ENCODE data around the gene PHYKPL. TPM values are rescaled to one million over a fixed set of nuclear protein-coding genes. Genes with fewer than 3 reads are reported as not detected.

PHYKPL gene
- total and polyA plus RNA-seq, 2 of the 13 experiments (the other 11 are each of a cell fraction or from before 2014, with no cell fraction given), result 18.0 to 78.6 TPM

GRCh38 chr5:178170455-178170854 lies 62.1 kb downstream of the PHYKPL start:
- in situ Hi-C loops (cut with HindIII; ENCODE audit: extremely low pct_ligation_motif_present, low pct_unique_long_range_greater_than_20kb), result no loop called here
- WGBS (ENCODE audit: low lambda C conversion rate), result 28% methylated on average over 2 of the region's 2 CpGs

GRCh38 chr5:178165581-178165980 lies 67.0 kb downstream of the PHYKPL start:
- Histone ChIP-seq H2AFZ (ENCODE audit: low read length) (no peak overlapping the region), H4K20me1 (ENCODE audit: insufficient read depth, low read length) (no peaks in the 10 kb centered on the region), H3K4me1 (ENCODE audit: insufficient read depth, low read length) (peaks cover 9% of the 10 kb centered on the region), H3K36me3 (replicated peaks in 1 of 2; ENCODE audit: control insufficient read depth in 1 of 2, insufficient read depth in 2 of 2, low read length in 2 of 2) (no peaks in the 10 kb centered on the region), H3K4me2 (ENCODE audit: low read depth, low read length) (no peak overlapping the region), H3K27me3 (ENCODE audit: control insufficient read depth in 1 of 2, insufficient read depth in 2 of 2, low read length in 2 of 2) (peaks cover 2 to 31% of the 10 kb centered on the region in 2 experiments; a peak in 4 of 5 replicates), H3K27ac (ENCODE audit: extremely low read length, insufficient read depth, low read length) (no peak overlapping the region), H3K4me3 (replicated peaks in 1 of 3; ENCODE audit: insufficient read depth in 1 of 3, low read depth in 2 of 3, low read length in 3 of 3) (no peak overlapping the region), H3K9ac (ENCODE audit: insufficient read depth, low read depth, low read length) (no peak overlapping the region), H3K79me2 (ENCODE audit: insufficient read depth, low read length) (no peaks in the 10 kb centered on the region), H3K9me3 (ENCODE audit: low read length) (no peaks in the 10 kb centered on the region)
- no TSS peak for BruUV-seq (replicated peaks)
- ATAC-seq (no peak), DNase-seq (ENCODE audit: low spot score) (no peak), FAIRE-seq (no peak)
- WGBS (ENCODE audit: low lambda C conversion rate), result 93% methylated on average over 20 of the region's 38 CpGs
- intact Hi-C loops (cut with micrococcal nuclease; ENCODE audit: unreplicated experiment), result no loop called here
- CTCF ChIA-PET (ENCODE audit: low intra/inter-chr PET ratio, low total read pairs), result no interaction called here
- in situ Hi-C loops (cut with HindIII; ENCODE audit: extremely low pct_ligation_motif_present, low pct_unique_long_range_greater_than_20kb), result no loop called here
- POLR2A ChIA-PET, result no interaction called here
- TF ChIP-seq ZNF256 (CRISPR knock-in tag; conservative IDR thresholded peaks at IDR 0.05) (no peak), MTF2 (CRISPR knock-in tag; IDR thresholded peaks at IDR 0.05; ENCODE audit: borderline replicate concordance) (no peak), ZNF335 (CRISPR knock-in tag; IDR thresholded peaks at IDR 0.05) (no peak), ZSCAN12 (CRISPR knock-in tag; IDR thresholded peaks at IDR 0.05) (no peak), ZNF552 (CRISPR knock-in tag; IDR thresholded peaks at IDR 0.05; ENCODE audit: borderline replicate concordance) (no peak)
- TF ChIP-seq, protein P1, sequence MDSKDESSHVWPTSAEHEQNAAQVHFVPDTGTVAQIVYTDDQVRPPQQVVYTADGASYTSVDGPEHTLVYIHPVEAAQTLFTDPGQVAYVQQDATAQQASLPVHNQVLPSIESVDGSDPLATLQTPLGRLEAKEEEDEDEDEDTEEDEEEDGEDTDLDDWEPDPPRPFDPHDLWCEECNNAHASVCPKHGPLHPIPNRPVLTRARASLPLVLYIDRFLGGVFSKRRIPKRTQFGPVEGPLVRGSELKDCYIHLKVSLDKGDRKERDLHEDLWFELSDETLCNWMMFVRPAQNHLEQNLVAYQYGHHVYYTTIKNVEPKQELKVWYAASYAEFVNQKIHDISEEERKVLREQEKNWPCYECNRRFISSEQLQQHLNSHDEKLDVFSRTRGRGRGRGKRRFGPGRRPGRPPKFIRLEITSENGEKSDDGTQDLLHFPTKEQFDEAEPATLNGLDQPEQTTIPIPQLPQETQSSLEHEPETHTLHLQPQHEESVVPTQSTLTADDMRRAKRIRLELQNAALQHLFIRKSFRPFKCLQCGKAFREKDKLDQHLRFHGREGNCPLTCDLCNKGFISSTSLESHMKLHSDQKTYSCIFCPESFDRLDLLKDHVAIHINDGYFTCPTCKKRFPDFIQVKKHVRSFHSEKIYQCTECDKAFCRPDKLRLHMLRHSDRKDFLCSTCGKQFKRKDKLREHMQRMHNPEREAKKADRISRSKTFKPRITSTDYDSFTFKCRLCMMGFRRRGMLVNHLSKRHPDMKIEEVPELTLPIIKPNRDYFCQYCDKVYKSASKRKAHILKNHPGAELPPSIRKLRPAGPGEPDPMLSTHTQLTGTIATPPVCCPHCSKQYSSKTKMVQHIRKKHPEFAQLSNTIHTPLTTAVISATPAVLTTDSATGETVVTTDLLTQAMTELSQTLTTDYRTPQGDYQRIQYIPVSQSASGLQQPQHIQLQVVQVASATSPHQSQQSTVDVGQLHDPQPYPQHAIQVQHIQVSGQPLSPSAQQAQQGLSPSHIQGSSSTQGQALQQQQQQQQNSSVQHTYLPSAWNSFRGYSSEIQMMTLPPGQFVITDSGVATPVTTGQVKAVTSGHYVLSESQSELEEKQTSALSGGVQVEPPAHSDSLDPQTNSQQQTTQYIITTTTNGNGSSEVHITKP (CRISPR knock-in tag; IDR thresholded peaks at IDR 0.05; ENCODE audit: low read depth), result no peak

More at GRCh38 chr5:178170455-178170854, 62.1 kb downstream of the PHYKPL start:
- H3K36me3 ChIP-seq (replicated peaks in 1 of 2; ENCODE audit: control insufficient read depth in 1 of 2, insufficient read depth in 2 of 2, low read length in 2 of 2), result no peaks in the 10 kb centered on the region
- no peaks in the 10 kb centered on the region for H3K4me1 ChIP-seq (ENCODE audit: insufficient read depth, low read length)
- TF ChIP-seq ZMYM3 (CRISPR knock-in tag; IDR thresholded peaks at IDR 0.05) (no peak), AGO2 (optimal IDR thresholded peaks at IDR 0.05; ENCODE audit: low read depth, low read length) (no peak), FOXK1 (CRISPR knock-in tag; IDR thresholded peaks at IDR 0.05; ENCODE audit: borderline replicate concordance, low read depth) (no peak), WIZ (CRISPR knock-in tag; IDR thresholded peaks at IDR 0.05) (no peak), SRSF1 (optimal IDR thresholded peaks at IDR 0.05; ENCODE audit: low read depth, low read length) (no peak), ZNF431 (CRISPR knock-in tag; IDR thresholded peaks at IDR 0.05; ENCODE audit: borderline replicate concordance, low read depth) (no peak), MXD1 (CRISPR knock-in tag; IDR thresholded peaks at IDR 0.05) (no peak), FOSL1 (CRISPR knock-in tag; IDR thresholded peaks at IDR 0.05; ENCODE audit: borderline replicate concordance) (no peak), PPARG (CRISPR knock-in tag; conservative IDR thresholded peaks at IDR 0.05) (no peak)
- H3K4me2 ChIP-seq (ENCODE audit: low read depth, low read length), result no peak overlapping the region
- ATAC-seq (no peak), DNase-seq (ENCODE audit: low spot score) (no peak), FAIRE-seq (no peak)
- no peaks in the 10 kb centered on the region for H4K20me1 ChIP-seq (ENCODE audit: insufficient read depth, low read length)
- CTCF ChIA-PET (ENCODE audit: low intra/inter-chr PET ratio, low total read pairs), result no interaction called here
- no peaks in the 10 kb centered on the region for H3K9me3 ChIP-seq (ENCODE audit: low read length)
- POLR2A ChIA-PET, result no interaction called here
- no peak overlapping the region for H2AFZ ChIP-seq (ENCODE audit: low read length)
- no peaks in the 10 kb centered on the region for H3K79me2 ChIP-seq (ENCODE audit: insufficient read depth, low read length)
- no TSS peak for BruUV-seq (replicated peaks)
- no peak overlapping the region for H3K27ac ChIP-seq (ENCODE audit: extremely low read length, insufficient read depth, low read length)
- H3K27me3 ChIP-seq (ENCODE audit: control insufficient read depth in 1 of 2, insufficient read depth in 2 of 2, low read length in 2 of 2), result peaks cover 2 to 15% of the 10 kb centered on the region in 2 experiments; a peak in 4 of 5 replicates
- intact Hi-C loops (cut with micrococcal nuclease; ENCODE audit: unreplicated experiment), result no loop called here
- no peak overlapping the region for H3K4me3 ChIP-seq (replicated peaks in 1 of 3; ENCODE audit: insufficient read depth in 1 of 3, low read depth in 2 of 3, low read length in 3 of 3)
- no peak overlapping the region for H3K9ac ChIP-seq (ENCODE audit: insufficient read depth, low read depth, low read length)
